Cardiac septum (tissue), 1 donor: Measurements from ENCODE around the gene TPCN2. TPM values are rescaled to one million over a fixed set of nuclear protein-coding genes. Genes with fewer than 3 reads are reported as not detected.
"Not testable (repeated sequence)": the region's sequence is repeated elsewhere in the genome, so short reads cannot be mapped to it uniquely, and the experiment has no call there.

Experiments
- DNase-seq: peaks from one replicate; pipeline ENCODE4 v3.0.0-alpha.2; 2020; ENCODE audit warnings: low spot score
- intact Hi-C: fragments of 100-400 bp; cut with DNase I; formaldehyde crosslinking; loops from one replicate; pipeline ENCODE4 v1.14.0; 2022
- total RNA-seq: library from RNA; stranded (reverse); fragmentation: NEBNext Ultra II Directional; extraction: Animal tissue kit (Norgen Biotek cat#: 25700); gene quantifications from one replicate; pipeline ENCODE4 v1.2.1, GENCODE V29; 2021
- donor health status: DM: no; HTN: no; CAD: no.

The TPCN2 gene
- total RNA-seq, 1 donor from 2014 or later: 12.5 TPM

DNA sequence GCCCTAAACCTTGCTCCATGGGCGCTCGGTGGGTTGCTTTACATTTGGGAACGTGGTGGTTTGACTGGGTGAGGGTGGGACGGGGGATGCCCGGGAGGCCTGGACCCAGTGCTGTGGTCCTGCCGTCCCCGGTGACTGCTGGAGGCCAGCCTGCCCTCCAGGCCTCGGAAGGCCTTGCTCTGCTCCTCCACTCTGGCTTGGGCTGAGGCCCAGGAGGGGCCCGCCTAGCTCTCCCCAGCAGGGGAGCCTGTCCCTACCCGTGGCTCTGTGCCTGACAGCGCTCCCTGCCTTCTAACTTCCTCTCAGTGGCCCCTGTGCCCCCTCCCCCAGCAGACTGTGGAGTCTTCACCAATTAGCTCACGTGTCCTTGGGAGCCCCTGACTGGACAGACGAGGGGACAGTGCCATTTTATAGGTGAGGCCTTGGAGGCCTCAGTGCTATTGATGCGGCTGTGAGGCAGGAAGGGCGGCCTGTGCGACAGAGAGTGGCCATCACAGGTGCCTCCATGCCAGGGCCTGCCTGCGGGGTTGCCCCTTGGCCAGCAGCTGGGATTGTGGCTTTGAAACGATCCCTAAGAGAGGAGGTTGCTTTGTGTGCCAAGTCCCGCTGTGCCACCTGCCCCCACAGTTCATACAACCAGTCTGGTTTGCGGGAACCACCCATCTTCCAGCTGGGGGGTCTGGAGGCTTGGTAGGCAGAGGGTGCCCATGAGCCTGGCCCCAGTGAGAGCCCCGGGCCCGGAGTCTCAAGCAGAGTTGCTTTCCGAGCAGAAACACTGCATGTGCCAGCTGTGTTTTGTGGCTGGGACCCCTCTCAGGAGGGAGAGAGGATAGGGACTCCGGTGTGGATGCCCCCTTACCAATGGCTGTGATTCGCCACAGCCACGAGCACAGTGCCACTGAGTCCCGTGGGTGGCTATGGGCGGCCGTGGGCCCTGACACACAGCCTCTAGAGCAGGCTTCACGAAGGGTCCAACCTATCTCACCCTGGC, 17.7 kb downstream of the TPCN2 start:
- no peak for DNase-seq

DNA sequence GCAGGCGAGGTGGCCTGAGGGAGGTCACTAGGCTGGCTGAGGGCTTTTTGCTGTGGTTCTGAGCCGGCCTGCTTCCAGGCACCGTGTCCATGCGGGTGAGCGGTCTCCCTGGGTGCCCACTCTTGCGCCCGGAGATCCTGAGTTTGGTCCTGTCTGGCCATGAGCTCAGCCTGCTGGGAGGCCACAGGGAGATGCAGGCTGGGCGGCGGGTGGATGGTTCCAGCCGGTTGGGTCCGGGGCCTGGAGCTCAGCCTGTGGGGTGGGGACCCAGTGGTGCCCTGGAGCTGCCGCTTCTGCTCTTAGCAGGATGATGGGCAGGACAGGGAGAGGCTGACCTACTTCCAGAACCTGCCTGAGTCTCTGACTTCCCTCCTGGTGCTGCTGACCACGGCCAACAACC, 18.5 kb downstream of the TPCN2 start:
- intact Hi-C loops: no loop called here
- no peak for DNase-seq

More for the DNA sequence above, 17.7 kb downstream of the TPCN2 start:
- intact Hi-C loops: no loop called here

DNA sequence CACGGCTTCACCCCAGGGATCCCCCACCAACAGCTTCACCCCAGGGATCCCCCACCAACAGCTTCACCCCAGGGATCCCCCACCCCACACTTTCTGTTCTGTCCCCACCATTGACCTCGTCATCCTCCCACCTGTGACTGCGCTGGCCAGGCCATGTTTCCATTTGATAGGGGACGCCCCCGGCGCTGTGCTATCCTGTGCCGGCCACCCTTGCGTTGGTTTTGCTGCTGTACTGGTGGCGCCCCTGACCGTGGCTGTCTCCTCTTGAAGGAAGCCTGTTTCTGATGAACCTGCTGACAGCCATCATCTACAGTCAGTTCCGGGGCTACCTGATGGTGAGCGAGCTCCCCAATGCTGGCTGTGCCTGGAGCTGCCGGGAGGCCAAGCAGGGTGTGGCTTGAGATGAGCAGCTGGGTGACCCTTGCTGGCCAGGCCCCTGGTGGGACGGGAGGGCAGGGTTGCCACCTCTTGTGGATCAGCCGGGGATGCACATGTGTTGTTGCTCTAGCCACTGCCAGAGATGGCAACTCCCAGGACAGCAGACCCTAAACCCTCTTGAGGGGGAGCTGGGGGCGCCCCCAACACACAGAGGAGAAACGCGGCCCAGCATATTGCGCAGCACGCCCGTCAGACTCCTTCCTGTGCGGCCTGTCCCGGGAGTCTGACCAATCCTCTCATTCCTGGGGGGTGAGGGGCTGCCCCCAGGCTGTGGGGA, 22.5 kb downstream of the TPCN2 start:
- intact Hi-C loops: no loop called here
- DNase-seq: no peak

DNA sequence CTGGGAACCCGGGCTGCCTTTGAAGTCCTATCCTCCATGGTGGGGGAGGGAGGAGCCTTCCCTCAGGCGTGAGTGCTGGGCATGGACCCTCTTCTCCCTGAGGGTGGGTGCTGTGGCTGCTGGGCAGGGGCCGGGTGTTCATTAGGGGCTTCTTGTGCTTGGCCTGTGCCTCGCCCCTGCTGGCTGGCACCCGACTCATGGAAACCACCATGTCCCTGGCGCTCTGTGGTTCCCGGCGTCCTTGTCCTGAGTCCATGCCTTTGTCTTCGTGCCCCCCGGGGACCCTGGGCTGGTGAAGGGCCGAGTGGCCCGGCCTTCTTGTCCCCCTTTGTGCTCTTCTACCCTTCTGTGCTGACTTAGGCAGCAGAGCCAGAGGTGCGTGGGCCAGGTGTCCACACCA, 23.2 kb downstream of the TPCN2 start:
- DNase-seq: no peak
- intact Hi-C loops: no loop called here

DNA sequence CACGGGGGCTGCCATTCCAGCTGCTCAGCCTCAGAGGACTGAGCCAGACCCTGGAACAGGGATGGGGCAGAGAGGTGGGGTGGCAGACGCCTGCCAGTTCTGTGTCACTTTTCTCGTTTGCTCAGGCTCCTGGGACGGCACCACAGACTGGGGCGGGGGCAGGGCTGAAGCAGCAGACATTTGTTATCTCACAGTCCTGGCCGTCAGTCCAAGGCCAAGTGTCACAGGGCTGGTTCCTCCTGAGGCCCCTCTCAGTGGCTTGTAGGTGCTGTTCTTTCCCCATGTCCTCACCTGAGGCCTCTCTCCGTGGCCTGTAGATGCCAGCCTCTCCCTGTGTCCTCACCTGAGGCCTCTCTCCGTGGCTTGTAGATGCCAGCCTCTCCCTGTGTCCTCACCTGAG, 24.7 kb downstream of the TPCN2 start:
- intact Hi-C loops: no loop called here
- DNase-seq: no peak

DNA sequence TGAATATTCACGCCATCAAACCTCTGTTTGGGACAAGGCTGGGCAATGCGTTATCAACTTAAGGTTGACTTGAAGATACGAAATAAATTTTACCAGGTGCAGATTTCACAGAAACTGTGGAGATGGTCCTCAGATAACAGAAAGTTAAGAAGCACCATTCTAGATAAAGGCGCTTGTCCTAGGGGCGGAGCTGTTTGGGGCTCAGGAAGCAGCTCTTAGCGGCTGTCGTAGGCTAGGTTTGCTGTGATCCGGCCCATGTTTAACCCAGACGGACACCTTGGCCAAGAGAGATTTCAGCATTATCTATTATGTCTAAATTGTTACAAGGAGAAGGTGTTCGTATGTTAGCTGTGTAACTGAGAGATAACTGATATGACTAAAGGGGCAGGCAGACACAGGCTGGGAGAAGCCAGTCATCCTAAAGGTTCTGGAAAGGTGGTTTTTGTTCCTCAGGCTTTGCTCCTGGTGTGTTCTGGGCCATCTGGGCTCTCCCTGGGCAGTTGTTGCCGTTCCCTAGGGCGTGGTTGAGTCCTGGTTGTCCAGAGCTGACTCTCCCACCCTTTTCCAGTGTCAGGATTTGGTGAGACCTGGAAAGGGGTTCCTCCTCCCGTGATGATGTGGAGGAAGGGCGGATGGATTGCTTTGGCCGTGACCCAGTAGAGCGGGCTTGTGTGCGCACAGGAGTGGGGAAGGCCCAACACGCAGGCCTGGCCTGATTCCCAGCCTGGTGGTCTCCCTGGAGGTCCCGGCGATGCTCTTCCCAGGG, 25.8 kb downstream of the TPCN2 start:
- intact Hi-C loops: no loop called here
- DNase-seq: no peak

- intact Hi-C loops: no loop called here
- DNase-seq: peak; percentile 84
These were observed 26.8 kb downstream of the TPCN2 start for GRCh38 chr11:69075421-69076128.

GRCh38 chr11:69076129-69076791, 27.5 kb downstream of the TPCN2 start:
- no peak for DNase-seq
- intact Hi-C loops: no loop called here

- intact Hi-C loops, DNase-seq: not testable (repeated sequence)
These were observed 28.2 kb downstream of the TPCN2 start for GRCh38 chr11:69076977-69077376.

DNA sequence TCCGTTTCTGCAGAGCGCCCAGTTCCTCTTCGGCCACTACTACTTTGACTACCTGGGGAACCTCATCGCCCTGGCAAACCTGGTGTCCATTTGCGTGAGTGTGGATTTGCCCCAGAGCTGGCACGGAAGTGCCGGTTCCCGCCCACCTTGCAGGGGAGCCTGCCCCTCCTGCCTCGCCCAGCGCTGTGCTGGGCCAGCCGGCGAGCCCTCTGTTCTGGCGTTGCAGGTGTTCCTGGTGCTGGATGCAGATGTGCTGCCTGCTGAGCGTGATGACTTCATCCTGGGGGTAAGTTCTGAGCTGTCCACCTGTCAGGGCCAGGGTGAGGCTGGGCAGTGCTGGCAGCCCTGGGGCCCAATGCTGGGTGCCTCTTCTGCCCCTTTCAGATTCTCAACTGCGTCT, 29.8 kb downstream of the TPCN2 start:
- no peak for DNase-seq
- intact Hi-C loops: no loop called here

DNA sequence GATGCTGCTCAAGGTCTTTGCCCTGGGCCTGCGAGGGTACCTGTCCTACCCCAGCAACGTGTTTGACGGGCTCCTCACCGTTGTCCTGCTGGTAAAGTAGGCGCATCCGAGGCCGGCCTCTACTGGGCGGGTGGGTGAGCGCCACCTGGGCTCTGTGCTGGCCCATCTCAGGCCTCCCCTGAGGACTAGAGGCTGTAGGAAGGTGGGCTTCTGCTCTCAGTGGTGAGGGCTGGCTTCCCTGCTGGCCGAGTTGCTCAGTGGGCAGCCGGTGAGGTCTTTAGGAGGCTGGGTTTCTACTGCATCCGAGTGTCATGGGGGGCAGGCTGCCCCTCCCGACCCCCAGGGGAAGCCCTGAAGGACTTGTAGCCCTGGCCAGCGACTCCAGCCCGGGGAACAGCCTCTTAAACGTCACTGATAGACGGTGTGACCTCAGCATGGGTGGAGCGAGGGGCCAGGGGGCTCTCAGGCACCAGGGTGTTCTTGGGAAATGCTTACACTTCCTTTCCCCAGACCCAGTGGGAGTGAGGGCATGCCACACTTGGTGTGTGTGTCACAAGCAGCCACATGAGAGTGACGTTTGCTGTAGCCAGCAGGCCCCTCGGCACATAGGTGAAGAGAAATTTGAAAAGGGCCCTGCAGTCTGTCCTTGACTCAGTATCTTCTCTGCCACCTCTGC, 30.3 kb downstream of the TPCN2 start:
- intact Hi-C loops: no loop called here
- DNase-seq: no peak

DNA sequence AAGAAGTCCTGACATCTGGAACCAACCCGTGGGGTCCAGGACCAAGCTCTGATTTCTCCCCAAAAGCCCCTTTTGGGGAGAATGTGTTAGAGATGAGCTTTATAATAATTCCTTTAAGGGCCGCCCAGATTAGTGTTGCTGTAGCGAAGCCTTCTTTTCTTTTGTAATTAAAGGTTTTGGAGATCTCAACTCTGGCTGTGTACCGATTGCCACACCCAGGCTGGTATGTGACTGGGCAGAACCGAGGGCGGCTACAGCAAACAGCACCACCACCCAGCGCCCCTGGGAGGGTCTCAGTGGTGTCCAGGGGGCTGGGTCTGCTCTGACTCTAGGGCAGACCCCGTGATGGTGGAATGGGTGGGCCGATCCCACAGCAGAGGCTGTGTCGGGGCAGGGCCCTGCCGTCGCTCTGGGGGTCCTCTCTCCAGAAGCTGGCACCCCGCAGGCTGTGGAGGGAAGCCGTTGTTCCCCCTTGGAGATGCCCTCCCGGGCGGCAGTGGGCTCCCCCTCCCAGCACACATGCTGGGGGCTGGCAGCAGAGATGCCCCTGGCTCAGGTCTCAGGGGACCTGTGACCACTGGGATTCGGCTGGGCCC, 31.0 kb downstream of the TPCN2 start:
- intact Hi-C loops: loop anchor here (10.0 kb wide), 1 partner anchor 175 kb away; the partner anchor contains the start of genes IGHMBP2 and MRPL21
- DNase-seq: no peak

GRCh38 chr11:69080257-69080995, 31.7 kb downstream of the TPCN2 start:
- intact Hi-C loops: loop anchor here (10.0 kb wide), 1 partner anchor 176 kb away; the partner anchor contains the start of genes IGHMBP2 and MRPL21

DNA sequence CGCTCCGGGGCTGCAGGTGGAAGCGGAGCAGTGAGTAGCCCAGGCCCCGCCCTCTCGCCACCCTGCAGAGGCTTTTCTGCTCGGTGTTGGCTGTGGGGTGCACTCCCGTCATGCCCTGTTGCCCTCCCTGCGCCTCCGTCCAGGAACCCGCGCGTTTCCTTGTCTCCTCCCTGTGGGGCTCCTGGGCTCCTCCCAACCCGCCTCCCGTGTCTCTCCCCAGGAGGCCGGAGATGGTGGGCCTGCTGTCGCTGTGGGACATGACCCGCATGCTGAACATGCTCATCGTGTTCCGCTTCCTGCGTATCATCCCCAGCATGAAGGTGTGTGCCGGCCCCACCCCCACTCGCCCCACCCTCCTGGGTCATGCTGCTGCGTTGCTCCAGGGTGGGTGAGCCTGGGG, 32.4 kb downstream of the TPCN2 start:
- no peak for DNase-seq
- intact Hi-C loops: loop anchor here (10.0 kb wide), 1 partner anchor 176 kb away; the partner anchor contains the start of genes IGHMBP2 and MRPL21

More at GRCh38 chr11:69080257-69080995, 31.7 kb downstream of the TPCN2 start:
- DNase-seq: no peak

GRCh38 chr11:69083531-69084247, 35.0 kb downstream of the TPCN2 start:
- intact Hi-C loops: loop anchor here (10.0 kb wide), 1 partner anchor 179 kb away; the partner anchor contains the start of genes IGHMBP2 and MRPL21
- DNase-seq: no peak

GRCh38 chr11:69084371-69084770, 35.6 kb downstream of the TPCN2 start:
- intact Hi-C loops: loop anchor here (10.0 kb wide), 1 partner anchor 180 kb away; the partner anchor contains the start of genes IGHMBP2 and MRPL21

More at GRCh38 chr11:69084371-69084770, 35.6 kb downstream of the TPCN2 start:
- DNase-seq: no peak
